Astrocyte (in vitro differentiated cells and primary cell): ENCODE results near the gene CLTCL1.
"Not testable (repeated sequence)": the region's sequence is repeated elsewhere in the genome, so short reads cannot be mapped to it uniquely, and the experiment has no call there.

Source experiments
- EZH2 ChIP-seq: IDR thresholded peaks from 2 replicates; pipeline ENCODE4 v1.6.1; 2012; ENCODE audit warnings: mild to moderate bottlenecking, low read length, inconsistent platforms; ENCODE audit not compliant: insufficient read depth
- TF ChIP-seq, protein P1 (sequence below): IDR thresholded peaks from 2 replicates; pipeline ENCODE4 v1.5.1; 2011; ENCODE audit warnings: low read depth, mild to moderate bottlenecking, inconsistent platforms, low read length, moderate library complexity; ENCODE audit not compliant: insufficient read depth

GRCh38 chr22:19330205-19330604, 38.7 kb upstream of the CLTCL1 start:
- TF ChIP-seq, protein P1, sequence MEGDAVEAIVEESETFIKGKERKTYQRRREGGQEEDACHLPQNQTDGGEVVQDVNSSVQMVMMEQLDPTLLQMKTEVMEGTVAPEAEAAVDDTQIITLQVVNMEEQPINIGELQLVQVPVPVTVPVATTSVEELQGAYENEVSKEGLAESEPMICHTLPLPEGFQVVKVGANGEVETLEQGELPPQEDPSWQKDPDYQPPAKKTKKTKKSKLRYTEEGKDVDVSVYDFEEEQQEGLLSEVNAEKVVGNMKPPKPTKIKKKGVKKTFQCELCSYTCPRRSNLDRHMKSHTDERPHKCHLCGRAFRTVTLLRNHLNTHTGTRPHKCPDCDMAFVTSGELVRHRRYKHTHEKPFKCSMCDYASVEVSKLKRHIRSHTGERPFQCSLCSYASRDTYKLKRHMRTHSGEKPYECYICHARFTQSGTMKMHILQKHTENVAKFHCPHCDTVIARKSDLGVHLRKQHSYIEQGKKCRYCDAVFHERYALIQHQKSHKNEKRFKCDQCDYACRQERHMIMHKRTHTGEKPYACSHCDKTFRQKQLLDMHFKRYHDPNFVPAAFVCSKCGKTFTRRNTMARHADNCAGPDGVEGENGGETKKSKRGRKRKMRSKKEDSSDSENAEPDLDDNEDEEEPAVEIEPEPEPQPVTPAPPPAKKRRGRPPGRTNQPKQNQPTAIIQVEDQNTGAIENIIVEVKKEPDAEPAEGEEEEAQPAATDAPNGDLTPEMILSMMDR: not testable (repeated sequence)
- TF ChIP-seq EZH2: not testable (repeated sequence)
